Right forelimb (tissue), 1 donor: ENCODE measurements around the gene LRMDA.

Experiments used
- DNase-seq: peaks from one replicate; pipeline ENCODE4 v3.0.0-alpha.2; 2018

LRMDA gene

DNA sequence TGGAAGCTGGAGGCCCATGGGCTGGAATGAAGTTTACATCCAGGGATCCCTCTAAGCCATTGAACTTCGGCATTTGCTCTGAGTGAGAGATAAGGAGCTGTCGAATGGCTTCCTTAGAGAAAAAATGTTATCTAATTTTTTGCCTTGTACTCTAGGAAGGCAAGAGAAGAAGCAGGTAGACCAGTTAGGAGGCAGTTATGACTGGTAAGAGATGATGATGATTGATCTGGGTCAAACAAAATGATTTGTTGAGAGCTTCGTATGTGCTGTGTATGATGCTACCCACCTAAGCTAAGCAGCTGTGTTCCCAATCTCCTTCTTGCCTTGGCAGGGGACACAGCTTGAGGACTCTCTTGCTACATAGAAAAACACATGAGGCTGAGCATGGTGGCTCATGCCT, 370.2 kb downstream of the LRMDA start:
- no peak for DNase-seq

DNA sequence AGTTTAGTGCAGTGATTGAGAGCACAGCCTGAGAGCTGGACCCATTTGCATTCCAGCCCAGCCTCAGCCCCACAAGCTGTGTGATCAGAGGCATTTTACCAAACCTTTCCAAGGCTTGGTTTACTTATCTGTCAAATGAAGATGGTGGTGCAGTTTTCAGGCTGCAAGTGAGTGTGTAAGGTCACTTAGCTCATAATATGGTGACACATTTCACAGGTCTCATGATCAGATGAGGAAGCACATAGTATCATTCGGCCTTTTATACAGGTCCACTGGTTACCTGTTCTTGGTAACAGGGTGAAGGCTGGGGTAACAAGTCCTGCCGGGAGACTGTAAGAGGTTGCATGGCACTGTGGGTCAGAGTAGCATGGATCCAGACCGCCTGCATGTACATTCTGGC, 371.7 kb downstream of the LRMDA start:
- DNase-seq, result no peak

DNA sequence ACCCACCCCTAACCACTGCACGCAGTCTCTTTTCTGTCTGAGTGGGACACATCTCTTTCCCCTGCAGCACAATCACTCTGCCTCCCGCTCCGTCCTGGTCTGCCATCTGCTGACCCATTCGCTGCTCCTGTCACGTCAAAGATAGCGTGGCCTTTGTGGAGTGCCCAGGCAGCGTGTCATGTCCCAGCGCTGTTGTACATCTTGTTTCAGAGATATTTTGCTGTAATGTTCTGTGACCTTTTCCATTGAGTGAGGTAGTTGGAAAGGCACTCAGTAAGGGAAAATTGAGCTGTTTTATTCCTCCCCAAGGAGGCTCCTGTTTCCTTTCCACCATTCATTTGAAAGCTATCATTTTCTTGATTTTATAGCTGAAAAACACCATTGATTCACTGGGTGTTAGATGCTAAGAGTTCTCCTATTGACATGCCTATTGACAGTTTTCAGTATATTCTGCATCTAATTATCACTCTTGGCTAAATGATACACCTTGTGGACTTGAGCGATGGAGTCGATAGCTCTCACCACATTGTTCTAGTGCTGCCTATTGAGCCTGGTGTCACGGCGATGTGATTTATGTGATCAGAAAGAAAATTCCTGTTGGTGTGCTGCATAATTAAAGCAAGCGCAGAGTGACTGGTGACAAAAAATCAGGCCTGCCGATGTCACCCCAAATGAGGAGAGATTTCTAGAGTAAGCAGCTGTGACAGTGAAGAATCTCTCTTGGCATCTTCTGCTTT, 372.6 kb downstream of the LRMDA start:
- no peak for DNase-seq

DNA sequence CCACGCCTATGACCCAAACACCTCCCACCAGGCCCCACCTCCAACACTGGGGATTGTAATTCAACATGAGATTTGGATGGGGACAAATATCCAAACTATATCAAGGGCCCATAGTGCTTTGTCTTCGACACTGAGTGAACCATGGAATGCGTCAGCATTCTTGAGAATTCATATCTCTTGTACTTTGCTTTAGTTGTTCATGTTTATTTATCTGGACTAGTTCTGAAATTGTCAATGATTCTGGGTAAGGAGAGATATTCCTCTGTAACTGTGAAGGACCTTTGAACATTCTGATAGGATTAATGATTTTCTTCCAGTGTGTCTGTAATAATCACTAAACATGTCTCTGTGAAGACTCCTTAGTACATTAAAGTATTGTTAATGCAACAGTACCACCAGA, 374.8 kb downstream of the LRMDA start:
- DNase-seq, result no peak

DNA sequence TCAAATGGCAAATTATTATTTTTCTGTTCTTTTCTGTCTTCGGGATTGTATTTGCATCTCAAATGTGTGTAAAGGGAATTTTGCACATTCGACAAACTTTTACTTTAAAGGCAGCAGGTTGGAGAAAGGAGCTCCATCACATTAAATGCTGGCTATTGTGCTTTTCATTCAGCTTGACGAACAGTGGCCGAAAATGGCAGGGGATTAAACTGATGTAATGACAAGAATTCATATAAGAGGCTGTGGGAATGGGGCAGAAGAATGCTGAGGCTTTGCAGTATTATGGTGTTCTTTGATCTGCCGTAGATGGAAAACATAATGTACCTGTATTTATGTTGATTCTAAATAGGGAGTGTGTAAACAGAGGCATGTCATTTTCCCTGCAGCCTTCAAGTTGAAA, 376.0 kb downstream of the LRMDA start:
- DNase-seq, result no peak

DNA sequence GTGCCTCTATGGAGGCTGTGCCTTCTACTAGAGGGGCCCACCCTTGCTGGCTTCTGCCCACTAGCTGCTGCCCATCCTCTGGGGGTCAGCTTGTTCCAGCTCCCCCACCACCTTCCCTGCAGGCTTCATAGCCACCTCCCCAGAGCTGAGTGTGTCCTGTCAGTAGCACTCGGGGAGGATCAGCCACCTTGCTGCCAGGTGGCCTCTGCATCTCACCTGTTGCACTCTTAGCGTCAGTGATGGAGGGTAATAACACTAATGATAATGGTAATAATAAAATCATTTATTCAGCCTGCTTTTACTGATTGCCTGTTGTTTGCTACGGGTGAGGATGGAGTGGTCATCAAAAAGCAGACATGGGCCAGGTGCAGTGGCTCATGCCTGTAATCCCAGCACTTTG, 377.6 kb downstream of the LRMDA start:
- no peak for DNase-seq

DNA sequence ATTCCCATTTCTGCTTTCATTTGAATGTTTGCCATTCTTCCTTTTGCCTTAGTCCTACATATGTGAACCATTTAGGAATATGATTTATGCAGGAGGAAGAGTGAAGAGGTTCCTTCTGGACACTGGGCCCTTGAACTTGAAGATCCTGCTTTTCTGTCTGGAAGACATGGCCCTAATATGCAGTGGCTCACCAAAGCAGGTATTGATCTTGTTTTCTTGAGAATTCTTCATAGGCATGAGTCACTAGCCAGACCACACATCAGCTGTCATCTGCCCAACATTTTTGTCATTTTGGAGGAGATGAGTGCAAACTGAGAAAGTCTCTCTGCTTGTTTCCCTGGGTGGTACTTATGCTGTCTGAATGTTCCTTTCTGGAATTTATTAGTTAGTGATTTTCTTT, 382.6 kb downstream of the LRMDA start:
- peak; percentile 56 for DNase-seq

DNA sequence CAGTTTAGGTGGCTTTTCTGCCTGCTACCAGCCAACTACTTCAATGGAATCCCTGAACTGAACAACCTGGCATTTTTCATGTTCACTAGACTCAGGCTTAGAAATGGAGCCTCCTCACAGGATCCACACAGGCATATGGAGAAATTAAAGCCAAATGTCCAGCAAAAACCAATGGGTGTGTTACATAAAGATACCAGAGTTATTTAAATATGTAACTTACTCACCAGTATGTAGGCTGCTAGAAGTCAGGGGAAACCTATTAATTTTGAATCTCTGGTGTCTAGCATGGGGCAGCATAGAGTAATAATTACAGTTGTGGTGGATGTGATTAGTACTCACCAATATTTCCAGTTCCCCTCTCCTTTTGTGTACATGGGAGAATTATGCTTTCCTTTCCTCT, 383.6 kb downstream of the LRMDA start:
- no peak for DNase-seq

DNA sequence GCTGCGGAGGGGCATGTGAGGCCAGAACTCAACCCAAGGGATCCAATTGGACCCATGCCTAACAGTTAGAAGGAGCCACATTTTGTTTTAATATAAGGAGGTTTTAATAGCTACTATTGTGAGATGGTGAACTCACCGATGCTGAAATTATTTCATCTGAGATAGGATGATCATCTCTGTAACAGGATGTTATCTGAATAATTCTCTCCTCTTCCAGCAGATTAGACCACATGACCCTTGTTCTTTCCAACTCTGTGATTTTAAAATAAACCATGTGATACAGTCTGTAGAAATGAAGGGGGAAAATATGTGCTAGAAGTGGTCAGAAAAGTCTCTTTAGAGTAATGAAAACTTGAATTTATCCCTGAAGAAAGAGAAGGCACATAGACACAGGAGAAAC, 385.8 kb downstream of the LRMDA start:
- no peak for DNase-seq

DNA sequence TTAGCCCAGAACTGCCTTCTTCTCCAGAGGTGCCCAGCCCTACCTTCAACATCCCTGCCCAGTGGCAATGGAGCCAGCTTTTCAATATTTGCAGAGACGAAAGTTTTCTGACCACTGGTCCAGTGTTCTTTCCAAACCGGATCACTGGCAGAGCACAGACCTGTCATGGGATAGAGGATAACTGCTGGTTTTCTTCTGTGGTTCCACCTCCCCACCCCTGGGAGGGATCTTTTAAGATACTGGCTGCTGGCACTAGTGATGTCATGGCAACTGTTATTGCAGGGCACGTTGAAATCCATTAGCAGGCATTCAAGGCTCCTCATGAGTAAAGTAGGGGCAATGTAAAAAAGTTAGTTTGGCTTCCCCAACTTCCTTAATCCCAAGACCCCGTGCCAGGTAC, 387.1 kb downstream of the LRMDA start:
- no peak for DNase-seq

DNA sequence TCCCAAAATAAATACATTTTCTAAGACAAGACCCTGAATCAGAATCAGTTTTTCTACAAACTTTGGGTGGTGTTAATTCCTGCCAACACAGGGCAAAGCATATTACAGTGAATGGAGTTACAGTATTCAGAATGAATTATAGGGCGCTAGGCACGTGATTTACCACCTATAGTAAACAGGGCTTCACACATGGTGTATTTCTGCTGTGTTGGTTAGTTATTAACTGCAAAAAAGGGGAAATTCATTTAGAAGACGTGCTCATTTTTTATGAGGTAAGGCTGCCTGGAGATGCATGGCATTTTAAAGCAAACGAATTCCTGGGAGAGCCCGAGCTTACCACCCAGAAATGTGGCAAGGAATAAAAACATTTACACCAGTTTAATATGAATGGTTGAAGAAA, 393.8 kb downstream of the LRMDA start:
- no peak for DNase-seq

DNA sequence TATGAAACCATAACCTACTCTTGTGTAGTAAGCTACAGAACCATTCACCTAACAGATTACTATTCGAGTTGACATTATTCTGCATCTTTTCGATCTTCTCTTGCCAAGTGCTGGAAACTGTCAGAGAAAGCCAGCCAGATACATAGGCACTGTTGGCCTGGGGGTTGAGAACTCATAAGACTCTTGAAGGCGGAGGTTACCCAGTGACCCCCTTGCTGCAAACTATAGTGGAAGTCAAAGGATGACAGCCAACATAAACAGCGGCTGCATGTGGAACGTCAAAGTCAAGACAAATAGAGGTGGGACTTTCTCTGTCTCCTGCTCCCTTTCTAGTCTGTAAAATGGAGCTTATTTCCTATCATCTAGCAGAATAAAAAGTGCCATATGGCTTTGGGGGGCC, 394.2 kb downstream of the LRMDA start:
- no peak for DNase-seq

DNA sequence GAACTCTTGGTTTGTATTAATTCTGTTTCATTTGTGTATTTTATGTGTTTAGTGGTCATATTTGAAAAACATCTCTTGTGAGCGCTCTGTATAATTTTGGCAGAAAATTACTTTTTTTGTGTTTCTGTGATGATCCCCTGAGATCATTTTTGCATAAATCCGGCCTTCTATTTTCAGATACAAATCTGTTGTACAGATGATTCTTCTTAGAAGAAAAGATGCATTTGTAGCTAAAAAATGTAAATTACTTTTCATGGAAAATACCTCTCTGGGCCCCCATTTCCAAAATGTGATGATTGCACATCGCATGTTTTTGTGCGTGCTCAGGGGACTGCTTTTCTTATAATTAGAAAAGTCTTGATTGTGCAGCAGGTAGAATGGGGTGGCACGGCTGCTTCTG, 395.4 kb downstream of the LRMDA start:
- no peak for DNase-seq

DNA sequence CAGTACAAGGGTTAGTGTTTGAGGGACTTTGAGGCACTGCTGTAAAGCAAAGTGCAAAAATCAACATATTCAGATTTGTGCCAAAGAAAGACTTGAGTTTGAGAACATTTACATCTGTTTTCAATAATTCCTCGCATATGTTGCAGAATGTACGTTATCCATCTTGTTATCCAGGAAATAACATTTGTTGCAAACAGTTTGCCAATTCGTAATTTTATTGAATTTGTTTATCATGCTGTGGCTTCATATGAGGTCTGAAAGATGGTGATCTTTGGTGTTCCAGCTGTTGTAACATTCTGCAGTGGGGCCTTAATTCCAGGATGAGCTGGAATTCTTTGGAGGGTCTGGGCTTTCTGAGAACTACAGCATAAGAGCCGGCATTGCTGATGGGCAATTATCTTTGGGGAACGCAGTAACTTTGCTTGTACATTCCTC, 396.2 kb downstream of the LRMDA start:
- DNase-seq, result peak; percentile 54

DNA sequence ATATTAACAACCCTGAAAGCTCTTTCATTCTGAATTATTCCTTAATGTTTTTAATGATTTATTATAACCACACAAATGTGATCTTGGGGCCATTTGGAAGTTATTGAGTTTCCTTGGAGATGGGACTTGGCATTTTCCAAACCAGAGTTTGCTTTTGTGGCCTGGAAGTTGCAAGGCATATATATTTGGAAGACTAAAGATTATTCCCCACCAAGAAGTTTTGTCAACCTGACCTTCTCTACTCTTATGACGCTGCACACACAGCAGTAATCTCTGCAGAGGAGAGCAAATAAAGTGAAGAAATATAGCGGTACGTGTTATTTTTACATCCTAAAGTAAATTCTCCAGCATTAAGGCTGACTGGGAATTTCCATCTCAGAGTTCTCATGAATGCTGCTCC, 397.0 kb downstream of the LRMDA start:
- no peak for DNase-seq

DNA sequence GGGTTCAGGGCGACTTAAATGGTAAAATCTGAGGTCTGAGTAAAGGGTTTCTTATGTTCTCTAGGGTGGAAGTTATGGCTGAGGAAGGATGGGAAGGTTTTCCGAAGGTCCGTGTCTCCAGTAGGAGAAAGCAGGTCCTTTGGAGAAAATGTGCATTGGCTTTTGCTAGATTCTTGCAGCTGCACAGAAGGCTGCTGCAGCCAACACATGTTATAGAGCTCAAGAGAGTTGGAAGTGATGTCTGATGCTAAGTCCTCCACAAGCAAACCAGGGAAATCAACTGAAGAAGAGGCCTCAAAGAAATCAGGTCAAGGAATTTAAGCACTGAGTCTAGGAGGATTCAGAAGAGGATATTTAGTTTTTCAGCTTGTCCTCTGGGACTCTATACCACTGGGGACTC, 404.6 kb downstream of the LRMDA start:
- no peak for DNase-seq

DNA sequence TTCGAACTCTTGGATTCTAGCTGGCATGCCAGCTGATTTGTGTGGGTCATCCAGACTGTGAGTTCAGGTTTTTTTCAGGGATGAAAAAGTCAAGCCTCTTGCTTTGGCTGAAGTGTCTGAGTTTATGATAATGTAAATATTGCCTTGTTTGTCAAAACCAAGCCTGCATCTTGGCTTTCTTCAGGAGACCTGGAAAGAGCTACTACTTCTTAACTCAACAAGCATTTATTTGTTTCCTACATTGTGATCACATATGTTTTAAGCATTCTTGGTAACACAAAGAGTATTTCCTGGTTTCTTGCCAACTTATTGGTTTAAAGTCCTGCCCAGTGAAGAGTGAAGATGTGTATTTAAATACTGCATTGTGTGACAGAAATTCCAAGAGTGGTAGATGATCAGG, 407.1 kb downstream of the LRMDA start:
- no peak for DNase-seq

DNA sequence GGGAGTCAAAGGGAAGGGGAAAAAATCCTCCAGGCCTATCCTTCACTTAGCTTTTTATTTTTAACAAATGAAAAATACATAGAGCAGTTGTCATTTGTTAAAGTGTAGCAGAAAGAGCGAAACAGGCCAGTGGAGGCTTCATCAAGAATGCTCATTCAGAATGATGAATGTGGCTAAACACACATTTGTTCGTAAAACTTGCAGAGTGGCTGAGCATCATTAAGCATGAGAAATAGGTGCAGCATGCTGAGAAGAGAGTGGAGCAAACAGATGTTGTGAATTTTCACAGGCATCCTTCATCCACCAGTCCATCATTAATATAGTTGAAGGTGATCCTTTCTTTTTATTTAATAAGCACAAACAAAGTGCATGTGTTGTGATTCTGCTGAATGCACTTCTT, 407.6 kb downstream of the LRMDA start:
- DNase-seq, result no peak

DNA sequence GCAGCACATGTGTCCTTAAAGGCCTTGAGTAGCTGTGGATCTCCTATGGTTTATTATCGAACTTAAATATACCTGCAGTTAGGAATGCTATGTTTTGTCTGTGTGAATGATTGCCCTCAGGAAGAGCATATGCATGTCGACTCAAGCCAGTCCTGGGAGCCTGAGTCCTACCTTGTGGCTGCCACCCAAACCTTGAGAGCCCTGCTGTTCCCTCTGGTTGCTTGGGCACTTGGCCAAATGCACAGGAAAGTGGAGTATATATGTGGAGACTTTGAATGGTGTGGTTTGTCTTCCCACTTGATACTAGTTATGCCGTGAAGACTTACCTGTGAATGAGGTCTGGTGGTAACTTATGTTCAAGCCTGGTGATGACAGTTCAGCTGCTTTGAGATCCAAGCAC, 409.8 kb downstream of the LRMDA start:
- no peak for DNase-seq

DNA sequence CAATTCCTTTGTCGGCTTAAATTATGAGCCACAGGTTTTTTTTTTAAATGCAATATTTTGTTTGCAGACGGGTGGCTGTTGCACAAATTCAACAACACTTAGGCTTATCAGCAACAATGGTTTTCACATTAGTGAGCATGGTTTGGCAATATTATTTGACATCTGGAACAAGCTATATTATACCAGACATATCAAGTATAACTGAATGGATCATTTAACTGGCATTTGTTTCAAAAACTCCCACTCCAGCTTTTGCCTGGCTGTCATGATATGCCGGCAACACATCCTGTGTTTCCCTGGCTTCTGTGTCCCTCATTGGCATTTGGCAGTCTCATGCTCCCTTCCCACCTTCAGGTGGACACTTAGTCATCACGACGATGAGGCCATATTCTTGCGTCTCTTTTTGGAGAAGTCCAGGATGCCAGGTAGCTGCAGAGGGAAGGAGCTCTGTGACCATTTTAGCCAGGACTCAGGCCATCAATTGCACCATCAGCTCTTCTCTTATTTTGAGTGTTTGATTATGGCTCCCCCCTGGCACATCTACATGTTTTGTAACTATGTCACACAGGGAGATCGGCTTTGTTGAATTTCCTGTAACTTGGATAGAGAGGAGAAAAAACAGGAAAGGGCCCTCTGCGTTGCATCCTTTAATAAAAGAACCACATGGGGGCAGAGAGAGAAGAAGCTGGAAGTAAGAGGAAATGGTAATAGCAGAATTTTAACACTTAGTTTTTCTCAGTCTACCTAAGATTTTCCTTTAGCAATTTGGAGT, 413.9 kb downstream of the LRMDA start:
- DNase-seq, result no peak

DNA sequence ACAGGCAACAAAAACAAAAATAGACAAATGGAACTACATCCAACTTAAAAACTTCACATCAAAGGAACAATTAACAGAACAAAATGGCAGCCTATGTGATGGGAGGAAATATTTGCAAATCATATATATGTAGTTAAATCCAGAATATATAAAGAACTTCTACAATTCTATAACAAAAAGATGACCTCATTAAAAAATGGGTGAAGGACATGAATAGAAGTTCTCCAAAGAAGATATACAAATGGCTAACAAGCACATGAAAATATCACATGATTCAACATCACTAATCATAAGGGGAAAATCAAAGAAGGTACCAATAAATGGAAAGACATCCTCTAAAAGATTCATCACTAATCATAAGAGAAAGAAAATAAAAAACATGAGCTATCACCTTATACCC, 416.1 kb downstream of the LRMDA start:
- DNase-seq, result no peak

DNA sequence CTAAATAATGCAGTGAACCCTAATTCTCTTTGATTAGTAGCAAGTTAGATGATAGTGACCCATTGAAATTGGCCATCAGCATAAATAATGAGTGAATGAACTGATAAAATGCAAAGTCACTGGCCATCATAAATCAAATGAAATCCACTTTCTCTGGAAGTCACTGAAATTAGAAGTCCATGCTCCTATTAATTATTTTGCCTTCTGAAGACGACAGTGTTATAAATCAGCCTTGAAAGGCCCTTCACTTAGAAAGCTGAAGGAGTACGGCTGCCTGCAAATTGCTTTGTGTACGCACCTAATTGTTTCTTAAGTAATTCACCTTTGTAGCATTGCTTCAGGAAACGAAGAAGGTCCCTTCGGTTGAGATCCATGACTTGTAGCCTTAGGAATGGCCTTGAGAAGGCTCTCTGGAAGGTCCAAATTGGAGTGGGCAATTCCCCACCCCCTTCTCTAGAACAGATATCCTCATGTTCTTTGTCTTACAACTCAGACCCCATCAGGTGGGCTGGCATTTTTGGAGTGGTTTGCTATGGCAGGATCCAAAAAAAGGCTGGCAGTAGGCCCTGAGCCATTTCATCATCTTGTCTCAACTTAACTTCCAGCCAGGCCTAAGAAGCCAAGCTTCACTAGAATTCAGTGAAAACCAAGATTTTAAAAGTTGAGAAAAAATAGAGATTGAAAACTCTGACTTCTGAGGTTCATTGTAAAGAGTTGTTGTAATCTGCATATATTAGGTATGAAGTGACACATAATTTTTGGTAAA, 420.3 kb downstream of the LRMDA start:
- no peak for DNase-seq

DNA sequence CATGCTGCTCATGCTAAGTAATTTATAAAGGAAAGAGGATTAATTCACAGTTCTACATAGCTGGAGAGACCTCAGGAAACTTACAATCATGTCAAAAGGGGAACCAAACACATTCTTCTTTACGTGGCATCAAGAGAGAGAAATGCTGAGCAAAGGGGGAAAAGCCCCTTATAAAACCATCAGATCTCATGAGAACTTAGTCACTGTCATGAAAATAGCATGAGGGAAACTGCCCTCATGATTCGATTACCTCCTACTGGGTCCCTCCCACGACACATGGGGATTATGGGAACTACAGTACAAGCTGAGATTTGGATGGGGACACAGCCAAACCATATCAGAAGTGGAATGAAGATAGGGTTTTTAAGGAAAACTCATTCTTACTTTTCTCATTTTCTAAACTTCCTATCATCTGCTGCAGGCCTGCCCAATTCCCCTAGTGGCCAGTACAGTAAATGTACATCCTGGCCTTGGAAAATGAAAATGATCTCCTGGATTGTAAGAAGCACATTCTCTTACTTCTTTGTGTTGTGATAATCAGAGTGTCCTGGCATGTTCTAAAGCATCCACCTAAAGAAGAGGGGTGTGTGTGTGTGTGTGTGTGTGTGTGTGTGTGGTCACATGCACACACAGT, 421.5 kb downstream of the LRMDA start:
- DNase-seq, result no peak
